Stimulated activated CD4-positive, alpha-beta T cell treated with anti-CD3 and anti-CD28 coated beads, TNF-alpha, amount 100 ng/mL, for 48 hours (primary cell): ENCODE measurements around the gene WNT1.

Experiments used
- DNase-seq, 3 donors: peaks; one replicate each; pipeline ENCODE4 v3.0.0-alpha.2; 2020; ENCODE audit warnings: low read depth in 3 of 3

The WNT1 gene

GRCh38 chr12:49028666-49029275 is 50.6 kb downstream of the WNT1 start:
- DNase-seq = no peak

GRCh38 chr12:49030119-49030518 is 52.0 kb downstream of the WNT1 start:
- DNase-seq = no peak

GRCh38 chr12:49030714-49031572 is 52.8 kb downstream of the WNT1 start:
- no peak for DNase-seq

- DNase-seq = no peak
These were observed 53.5 kb downstream of the WNT1 start for GRCh38 chr12:49031573-49032161.
